Fibroblast of skin of scalp (primary cell): ENCODE measurements around the gene DNAJB11.
A peak's percentile ranks its signal among the peaks of the same experiment; 100 is the strongest.
"Not testable (repeated sequence)": the region's sequence is repeated elsewhere in the genome, so short reads cannot be mapped to it uniquely, and the experiment has no call there.

Experiments
- DNase-seq: peaks from one replicate; pipeline ENCODE4 v3.0.0-alpha.2; 2013

Gene DNAJB11

DNA sequence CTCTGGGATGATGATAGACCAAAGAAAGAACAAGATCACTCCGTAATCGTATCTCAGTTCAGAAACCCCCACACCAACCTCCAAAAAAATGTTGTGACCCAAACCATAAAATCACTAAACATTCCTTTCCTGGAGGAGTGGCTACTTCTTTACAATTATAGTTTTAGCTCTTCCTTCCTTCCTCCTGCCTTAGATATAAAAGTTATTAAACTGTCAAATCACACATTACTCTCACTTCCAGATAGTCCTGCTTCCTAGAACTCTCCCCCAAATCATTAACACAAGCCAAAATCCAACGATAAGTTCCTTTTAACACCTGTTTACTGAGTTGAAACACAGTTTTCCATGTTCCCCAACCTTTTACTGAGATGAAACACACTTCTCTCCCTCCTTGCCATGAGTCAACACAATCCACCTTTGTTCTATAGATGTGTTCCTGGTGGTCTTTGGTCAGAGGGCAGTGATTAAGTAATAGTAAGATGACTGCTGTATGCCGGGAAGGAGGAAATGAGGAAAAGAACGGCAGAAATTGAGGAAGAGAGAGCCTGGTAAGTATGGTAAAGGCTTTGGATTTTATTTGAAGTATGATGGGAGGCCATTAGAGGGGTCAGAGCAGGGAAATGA, 18.0 kb upstream of the DNAJB11 start:
- DNase-seq: no peak

DNA sequence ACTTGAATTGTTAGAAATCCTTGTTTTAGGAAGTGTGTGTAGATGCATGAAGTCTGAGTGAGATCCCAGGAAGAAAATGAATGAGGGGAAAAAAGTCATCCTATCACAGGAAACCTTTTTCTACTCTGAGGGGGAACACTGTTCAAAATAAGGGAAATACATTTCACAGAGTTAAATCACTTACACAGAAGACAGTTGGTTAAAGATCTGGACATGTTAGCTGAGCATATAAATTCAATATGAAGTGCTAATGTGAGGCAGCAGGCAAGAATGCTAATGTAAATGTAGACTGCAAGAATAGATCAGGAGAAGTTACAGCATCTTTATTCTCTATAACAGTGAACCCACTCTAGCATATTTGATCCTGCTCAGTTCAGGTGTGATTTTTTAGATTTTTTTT, 5.9 kb upstream of the DNAJB11 start:
- no peak for DNase-seq

DNA sequence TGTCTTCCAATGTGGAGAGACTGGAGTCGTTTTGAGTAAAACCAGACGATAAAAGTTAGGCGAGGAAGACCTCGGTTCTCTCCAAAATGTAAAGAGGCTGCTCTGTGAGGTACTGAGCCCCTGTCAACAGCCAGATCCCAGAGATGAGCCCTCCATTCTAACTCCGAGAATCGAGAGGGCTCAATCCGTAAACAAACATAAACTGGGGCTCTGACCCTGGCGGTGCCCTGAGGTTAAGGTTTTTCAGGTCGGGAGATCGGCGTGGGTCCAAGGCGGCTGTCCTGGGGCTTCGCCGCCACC, 3.8 kb upstream of the DNAJB11 start:
- no peak for DNase-seq

DNA sequence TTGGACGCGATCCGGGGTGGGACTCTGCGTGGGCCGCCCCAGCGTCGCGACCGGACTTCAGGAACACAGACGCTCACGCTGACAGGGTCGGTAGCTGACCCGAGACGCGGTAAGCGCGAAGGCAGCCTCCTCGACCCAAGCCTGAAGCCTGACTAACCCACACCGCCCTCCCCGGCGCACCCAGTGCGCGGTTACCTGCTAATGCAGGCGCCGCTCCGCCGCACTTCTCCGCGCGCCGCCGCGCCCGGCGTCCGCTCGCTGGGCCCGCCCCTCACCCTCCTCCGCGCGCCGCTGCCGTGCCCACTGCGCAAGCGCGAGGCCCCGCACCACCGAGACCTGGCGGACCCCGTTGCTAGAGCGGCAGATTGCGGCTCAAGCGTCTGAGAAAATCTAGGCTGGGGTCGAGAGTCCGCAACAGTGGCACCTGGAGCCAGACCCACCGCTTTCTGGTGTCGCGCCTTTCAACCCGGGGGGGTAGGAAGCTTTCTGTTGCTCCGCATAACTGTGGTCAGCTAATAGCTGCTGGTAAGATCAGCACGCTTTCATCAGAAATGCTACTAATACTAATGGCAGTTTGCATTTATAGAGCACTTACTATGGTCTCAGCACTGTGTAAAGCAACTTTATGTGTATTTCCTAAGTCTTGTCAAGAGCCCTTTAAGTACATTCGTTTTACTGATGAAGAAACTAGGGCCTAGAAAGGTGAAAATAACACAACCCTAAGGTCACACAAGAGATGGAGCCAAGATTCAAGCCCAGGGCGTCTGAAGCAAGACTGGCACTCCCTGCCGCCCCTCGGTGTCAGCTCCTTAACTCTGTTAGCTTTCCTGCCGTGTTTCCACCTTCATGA, 3.2 kb upstream of the DNAJB11 start, which contains the start of gene TBCCD1:
Gene TBCCD1 (minus strand): TSS at position 268 of the 850 bp plus-strand sequence. CDS start 3,010 bp downstream, outside the sequence.
- peak; percentile 86 for DNase-seq

DNA sequence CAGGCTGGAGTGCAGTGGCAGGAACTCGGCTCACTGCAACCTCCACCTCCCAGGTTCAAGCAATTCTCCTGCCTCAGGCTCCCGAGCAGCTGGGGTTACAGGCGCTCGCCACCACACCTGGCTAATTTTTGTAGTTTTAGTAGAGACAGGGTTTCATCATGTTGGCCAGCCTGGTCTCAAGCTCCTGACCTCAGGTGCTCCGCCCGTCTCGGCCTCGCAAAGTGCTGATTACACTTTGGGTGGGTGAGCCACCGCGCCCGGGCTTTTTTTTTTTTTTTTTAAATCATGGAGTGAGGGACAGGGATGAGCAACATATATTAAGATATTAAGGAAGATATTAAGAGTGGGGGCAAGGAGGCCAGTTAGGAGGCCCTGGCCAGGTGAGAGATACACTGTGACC, 1.2 kb upstream of the DNAJB11 start:
- not testable (repeated sequence) for DNase-seq

DNA sequence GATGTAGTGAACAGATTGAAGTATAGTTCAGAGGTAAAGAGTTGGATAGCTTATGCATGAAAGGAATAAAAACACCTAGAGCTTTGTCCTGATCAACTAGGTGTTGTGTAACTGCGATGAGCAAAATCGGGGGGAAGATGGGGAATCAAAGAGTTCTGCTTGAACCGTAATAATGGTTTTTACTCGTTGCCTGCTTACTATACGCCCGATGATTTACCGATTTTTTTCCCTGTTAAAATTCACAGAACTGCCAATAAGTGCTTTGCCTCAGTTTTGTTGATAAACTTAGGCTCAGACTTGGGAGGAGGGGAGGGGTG, 783 bp upstream of the DNAJB11 start:
- no peak for DNase-seq

DNA sequence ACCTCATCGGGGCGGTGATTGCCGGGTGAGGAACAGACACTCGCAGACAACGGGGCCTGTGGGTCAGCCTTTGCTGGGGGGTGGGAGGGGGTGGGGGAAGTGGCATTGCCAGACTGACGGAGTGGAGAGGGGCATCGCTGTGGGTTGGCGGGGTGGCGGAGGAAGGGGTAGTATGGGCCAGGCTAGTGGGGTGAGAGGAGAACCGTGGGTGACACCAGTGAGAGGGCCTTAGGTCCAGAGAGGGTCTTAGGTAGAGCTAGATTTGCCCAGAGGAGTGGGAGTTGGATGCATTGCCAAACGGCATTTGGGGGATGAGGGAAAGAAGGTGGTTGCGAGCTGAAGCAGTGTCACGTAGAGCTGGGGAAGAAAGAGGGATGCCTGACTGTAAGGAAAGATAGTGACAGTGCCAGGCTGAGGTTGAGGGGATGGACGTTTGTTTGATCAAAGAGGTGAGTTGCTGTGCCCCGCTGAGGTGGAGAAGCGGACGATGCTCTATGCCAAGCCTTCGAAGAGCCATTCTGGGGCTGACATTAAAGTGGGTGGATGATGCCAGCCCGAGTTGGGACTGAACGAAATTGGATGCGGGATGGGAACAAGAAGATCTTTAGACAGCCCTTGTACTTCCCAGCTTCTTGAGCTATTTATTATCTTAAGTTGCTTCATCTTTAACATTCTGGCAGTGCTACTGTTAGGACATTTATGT, 572 bp downstream of the DNAJB11 start:
- DNase-seq: no peak

DNA sequence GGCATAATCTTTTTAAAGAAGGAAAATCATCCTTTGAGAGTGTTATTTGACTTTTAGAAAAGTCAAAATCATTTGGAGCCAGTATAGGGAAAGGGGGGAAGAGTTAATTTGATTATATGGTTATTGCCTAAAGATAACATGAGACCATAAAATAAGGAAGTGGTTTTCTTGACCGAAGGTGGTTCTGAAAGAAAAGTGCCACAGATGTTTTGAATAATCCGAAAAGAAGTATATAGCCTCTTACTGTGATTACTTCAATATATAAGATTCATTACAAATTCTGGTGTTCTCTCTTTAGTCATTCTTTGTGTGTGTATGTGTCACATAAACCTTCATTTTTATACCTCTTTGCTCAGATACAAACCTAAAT, 1.1 kb downstream of the DNAJB11 start:
- no peak for DNase-seq

DNA sequence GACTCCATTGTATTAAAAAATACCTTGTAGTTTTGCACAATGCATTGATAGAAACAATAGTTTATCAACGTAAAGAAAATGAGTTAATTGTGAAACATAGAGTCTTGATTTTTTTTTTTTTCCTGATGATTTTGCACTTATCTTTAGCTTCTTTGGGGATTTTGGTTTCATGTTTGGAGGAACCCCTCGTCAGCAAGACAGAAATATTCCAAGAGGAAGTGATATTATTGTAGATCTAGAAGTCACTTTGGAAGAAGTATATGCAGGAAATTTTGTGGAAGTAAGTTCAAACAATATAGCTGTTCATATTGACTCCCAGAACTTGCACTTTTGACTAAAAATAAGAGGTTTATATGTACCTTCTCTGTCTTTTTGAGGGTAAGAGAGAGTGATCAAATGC, 7.0 kb downstream of the DNAJB11 start:
- no peak for DNase-seq

DNA sequence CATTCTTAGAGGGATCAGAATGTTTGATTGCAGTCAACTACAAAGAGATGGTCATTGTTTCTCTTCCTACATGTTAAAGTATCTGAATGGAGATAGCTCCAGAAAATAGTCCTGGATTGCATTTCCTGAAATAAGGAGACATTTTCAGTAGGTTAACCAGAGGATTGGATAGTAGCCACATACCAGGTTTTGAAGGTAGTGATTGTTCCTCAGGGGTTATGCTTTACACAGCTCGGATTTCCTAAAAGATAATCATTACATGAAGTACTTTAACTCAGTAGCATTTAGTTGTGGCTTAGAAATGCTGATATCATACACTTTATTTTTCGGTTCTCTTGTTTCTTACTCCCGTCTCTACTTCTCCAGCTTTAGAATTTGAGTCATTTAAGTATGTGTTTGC, 10.3 kb downstream of the DNAJB11 start:
- no peak for DNase-seq

DNA sequence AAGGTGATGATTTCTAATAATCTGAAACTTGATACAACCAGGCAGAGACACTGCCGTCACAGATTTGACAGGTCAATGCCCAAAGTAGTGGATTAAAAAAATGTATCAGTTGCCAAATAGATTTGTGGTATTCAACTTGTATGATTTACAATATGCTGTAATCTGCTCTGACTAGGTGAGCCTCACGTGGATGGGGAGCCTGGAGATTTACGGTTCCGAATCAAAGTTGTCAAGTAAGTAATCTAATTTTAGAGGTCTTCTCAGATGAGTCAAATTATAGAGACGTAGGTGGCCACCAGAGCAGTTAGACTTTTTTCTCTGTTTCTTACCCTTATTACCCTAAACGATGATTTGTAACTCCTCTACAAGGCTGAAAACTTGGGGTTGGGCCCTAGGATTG, 12.0 kb downstream of the DNAJB11 start:
- DNase-seq: no peak

DNA sequence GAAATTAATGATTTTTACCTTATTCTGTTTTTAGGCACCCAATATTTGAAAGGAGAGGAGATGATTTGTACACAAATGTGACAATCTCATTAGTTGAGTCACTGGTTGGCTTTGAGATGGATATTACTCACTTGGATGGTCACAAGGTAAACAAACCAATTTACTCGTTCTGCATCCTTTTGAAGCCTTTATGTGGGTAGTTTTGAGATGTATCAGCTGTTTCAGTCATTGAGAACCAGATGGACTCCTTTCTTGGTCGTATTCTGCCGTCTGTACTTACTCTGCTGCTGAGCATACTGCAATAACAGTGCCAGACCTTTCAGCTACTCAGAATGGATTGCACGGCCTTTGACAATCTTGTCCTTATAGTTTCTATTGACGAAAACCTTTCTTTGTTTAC, 13.3 kb downstream of the DNAJB11 start:
- no peak for DNase-seq

DNA sequence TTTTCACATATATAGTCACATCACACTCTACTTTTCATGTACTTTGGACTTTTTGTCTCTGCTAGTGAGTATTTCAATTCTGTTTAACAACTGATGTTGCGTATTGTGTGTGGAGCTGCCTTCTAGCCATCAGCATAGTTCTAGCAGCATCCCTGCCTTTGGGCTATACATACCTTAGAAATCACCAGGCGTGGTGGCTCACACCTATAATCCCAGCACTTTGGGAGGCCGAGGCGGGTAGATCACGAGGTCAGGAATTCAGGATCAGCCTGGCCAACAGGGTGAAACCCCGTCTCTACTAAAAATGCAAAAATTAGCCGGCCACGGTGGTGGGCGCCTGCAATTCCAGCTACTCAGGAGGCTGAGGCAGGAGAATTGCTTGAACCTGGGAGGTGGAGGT, 15.7 kb downstream of the DNAJB11 start:
- not testable (repeated sequence) for DNase-seq

DNA sequence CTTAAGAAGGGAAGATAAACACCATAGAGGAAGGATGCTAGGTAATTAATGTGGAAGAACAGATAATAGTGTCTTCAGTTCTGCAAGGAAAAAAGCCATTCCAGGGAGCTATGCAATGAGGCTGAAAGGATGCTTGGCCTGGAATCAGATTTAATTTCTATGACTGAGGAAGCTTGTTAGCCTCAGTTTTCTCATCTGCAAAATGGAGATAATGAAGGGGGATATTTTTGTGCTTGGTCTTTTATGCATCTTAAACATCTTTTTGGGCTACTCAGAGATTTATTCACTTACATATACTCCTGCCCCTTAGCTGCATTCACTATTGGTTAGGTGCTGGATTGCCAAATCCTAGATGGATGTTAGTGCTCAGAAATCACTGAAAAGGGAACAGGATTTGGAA, 16.7 kb downstream of the DNAJB11 start:
- DNase-seq: no peak

DNA sequence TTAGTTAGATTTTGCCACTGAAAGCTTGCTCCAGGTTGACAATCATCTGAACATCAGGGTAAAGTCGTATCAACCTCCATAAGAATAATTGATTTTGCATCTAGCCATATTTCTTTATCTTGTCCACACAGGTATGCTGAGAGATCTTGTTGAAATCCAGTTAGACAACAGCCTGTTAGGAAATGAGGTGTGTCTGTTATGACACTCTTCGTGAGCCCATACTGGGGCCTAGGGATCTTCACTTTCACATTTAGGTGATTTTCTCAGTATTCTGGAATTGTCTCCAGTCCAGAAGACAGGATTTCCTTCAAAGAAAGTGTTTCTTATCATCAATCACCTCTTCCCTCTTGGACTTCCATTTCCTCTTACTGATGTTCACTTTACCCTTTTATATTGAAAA, 18.1 kb downstream of the DNAJB11 start:
- DNase-seq: no peak

DNA sequence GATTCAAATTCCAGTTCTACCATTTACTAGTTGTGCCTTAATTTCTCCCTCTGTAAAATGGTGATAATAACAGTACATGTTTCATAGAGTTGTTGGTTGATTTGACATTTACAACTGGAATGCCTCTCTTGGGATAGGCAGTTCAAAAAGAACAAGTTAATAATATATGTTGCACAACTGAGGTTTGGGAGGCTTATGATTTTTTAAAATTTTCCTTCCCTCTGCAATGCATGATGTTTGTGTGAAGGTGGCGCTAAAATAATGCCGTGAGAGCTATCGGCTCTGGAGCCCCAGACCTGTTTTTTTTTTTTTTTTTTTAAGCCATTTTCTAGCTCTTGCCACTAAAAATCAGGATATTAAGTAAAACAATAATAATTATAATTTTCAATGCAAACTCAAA, 18.6 kb downstream of the DNAJB11 start:
- DNase-seq: peak; percentile 12

DNA sequence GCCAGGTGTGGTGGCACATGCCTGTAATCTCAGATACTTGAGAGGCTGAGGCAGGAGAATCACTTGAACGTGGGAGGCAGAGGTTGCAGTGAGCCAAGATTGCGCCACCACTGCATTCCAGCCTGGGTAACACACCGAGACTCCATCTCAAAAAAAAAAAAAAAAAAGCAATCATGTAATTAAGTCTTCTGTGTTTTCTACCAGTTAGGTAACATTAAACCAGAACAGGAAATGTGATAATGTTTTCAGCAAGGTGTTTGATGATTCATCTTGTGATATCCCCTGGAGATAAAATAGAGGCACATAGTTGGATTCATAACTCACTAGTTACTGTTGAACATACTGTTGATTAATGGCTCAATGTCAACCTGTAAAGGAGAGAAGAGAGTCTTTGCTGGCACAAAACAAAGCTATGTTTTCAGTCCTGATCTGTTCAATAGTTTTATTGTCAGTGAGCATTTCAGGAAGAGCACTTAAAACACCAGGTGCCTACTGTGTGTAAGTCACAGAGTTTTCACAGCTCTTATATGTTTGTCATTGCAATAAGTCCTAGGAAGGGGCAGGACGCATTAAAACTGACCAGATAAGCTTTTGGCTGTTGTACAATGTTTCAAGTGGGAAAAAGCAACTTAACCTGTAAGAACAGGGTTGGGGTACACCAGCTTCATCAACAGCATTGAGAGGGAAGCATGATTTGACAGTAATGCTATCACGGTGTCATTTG, 19.5 kb downstream of the DNAJB11 start:
- no peak for DNase-seq

DNA sequence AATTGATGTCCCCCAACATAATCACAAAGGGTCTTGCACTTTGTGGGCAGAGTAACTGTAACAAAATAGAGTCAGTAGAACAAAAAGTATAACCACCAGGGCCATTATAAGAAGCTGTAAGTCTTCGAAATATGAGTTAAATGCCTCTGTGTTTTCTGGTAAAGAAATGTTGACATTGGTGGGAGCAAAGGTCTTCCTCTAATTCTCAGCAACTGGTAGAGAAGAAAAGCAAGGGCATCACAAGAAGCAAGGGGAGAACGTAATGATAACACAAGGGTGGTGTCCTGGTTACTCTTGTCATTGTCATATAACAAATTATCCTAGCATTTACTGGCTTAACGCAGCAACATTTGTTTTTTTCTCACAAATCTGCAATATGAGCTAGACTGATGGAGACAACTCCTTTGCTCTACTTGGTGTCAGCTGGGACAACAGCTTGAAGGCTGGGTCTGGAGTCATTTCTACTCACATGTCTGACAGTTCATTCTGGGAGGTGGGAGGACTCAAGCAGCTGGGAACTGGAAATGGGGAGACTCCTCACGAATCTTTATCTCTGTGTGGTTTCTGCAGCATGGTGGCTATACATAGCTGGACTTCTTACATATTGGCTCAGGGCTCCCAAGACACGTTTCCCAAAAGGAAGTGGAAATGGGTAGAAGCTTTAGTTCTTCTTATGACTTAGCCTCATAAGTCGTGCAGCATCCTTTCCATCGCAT, 20.2 kb downstream of the DNAJB11 start:
- no peak for DNase-seq

DNA sequence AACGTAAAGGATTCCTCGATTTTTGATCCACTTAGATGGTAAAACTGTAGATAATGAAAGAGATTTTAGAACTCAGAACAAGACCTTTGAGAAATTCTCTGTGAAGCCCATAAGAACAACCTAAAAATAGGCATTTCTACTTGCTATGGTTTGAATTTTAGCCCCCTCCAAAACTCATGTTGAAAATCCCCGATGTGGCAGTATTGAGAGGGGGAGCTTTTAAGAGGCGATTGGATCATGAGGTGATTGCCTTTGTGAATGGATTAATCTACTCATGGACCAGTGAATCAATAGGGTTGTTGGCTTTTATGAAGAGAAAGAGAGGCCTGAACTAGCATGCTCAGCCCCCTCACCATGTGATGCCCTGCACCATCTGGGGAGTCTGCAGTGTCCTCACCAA, 22.2 kb downstream of the DNAJB11 start:
- no peak for DNase-seq

DNA sequence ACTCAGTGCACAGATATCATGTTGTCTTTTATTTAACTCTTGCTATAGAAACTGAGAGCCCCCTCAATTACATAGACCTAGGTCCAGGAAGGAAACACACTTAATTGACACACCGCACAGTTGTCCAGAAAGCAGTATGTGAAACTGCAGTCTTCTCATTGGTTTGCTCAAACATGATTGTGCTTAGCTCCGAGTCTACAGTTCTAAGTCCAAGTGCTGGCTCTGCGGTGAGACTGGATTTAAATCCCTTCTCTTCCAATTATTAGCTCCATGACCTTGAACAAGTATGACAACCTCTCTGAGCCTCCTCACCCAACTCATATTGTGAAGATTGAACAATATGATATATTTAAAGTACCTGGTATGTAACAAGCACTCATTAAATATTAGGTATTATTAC, 23.3 kb downstream of the DNAJB11 start:
- no peak for DNase-seq

DNA sequence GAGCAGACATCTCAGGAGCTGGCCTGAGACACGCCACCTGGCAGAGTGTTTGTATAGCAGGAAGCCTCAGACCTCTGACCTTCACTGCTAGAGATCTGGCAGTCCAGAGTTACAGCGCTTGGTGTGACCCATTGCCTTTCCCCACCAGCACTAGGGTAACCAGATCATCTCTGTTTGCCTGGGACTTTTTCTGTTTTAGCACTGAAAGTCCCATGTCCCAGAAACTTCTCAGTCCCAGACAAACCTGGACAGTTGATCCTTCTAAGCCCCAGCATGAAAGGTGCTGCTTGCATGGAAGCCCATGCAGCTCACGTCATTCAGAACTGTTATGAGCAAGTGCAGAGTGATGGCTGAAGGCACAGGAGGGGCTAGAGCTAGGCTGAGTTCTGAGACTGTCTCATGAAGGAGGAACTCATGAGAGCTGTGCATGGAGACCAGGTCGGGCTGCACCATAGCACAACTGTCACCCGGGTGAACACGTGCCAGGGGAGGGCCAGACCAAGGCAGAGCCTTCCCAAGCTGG, 24.1 kb downstream of the DNAJB11 start:
- no peak for DNase-seq

DNA sequence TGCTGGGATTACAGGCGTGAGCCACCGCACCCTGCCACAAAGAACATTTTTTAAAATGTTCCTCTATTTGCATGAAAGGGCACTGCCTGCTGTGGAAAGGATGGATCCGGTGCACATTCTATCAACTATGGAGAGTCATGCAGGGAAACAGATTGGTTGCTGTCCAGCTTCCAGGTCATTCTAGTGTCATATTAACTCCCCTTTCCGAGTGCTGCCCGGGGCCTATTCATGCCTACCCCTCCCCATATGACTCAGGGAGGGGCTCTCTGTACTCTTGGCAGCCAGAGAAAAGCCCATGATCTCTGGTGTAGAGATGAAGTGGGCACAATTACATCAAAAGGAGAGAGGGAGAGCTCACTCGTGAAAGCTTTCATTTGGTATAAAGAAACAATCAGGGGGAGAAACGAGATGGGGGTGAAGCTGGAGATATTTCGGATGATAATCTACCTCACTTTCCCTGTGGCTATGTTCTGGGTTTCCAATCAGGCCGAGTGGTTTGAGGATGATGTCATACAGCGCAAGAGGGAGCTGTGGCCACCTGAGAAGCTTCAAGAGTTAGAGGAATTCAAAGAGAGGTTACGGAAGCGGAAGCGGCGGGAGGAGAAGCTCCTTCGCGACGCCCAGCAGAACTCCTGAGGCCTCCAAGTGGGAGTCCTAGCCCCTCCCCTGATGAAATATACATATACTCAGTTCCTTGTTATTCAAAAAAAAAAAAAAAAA, 26.2 kb downstream of the DNAJB11 start:
- DNase-seq: peak; percentile 9
